ELR (cell line): ENCODE results near the gene ZNF48.

Experiments used
- DNase-seq: peaks from one replicate; pipeline ENCODE4 v3.0.0-alpha.2; 2015; ENCODE audit warnings: low read depth

The ZNF48 gene

DNA sequence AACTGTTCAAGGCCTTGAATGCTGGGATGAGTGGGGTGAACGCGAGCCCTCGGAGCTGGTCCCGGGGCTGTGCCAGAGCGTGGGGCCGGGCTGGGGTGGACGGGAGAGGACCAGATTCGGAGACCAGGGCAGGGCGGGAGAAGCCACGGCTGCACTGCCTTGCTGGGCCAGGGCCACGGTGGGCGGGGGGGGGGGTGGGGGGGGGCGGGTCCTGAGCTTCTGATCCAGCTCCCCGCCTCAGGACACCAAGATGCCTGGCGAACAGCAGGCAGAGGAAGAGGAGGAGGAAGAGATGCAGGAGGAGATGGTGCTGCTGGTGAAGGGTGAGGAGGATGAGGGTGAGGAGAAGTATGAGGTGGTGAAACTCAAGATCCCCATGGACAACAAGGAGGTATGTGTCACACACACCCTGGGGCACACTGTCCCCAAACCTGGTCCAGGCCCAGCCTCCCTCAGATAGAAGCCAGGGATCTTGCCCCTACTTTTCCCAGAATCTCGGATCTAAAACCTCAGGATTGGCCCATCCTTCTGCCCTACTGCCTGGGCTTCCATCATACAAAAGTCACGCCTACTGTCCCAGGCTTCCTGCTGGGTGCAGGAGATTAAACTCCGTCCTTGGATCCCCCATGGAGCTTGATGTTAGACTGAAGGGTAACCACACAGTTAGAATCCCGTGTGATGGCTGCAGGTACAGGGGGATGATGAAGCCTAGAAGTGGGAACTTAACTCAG, 12.7 kb downstream of the ZNF48 start:
- DNase-seq = peak; percentile 45

DNA sequence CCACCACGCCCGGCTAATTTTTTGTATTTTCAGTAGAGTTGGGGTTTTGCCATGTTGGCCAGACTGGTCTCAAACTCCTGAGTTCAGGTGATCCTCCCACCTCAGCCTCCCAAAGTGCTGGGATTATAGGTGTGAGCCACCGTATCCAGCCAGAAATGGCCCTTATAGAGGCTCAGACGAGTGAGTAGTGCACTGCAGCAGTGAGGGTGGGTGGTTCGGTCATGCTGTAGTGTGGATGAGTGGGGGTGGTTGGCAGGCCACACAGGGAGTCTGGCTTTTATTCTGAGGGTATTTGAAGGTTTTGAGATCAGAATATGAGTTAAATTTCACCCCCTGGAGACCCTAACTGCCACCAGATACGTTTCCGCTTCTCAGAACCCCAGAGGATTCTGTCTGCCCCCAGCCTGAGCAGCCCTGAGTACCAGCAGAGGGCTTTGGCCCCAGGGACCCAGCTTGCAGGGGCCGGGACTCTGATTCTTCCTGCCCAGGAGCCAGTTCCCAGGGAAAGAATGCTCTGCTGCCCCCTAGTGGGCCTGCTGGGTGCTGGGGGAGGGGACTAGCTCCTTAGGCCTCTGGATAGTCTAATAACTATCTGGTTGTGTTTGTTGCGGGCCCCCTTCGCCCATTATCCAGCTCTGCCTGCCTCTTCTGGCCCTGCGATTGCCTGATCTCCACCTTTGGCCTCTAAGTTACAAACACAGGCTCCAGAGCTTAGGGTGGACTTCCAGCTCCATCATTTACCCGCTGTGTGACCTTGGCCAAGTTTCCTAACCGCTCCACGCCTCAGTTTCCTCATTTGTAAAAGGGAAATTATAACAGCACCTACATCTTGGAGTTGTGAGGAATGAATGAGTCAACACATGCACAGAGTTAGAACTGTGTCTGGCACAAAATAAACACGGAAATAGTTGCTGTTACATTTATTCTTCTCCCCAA, 14.2 kb downstream of the ZNF48 start:
- peak; percentile 90 for DNase-seq

DNA sequence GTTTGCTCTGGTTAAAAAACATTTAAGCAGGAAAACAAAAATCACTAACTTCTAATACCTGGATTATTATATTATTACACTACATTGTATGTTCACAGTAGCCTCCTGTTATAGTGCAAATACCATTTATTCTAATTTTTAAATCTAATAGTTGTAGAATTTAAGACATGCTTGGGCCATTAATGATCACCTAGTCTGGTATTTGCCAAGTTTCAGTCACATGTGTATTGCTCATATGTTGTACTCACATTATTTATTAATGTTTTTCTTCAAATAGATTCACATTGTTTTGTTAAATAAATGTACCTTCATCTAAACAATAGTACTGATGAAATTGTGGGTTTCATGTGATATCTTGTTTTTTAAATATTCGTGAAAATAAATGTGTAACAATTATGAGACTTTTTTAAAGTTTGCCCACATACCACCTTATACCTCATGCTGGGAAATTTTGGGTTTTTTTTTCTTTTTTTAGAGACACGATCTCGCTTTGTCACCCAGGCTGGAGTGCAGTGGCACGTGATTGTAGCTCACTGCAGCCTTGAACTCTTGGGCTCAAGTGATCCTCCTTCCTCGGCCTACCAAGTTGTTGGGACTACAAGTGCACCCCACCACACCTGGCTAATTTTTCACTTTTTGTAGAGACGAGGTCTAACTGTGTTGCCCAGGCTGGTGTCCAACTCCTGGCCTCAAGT, 18.0 kb downstream of the ZNF48 start:
- DNase-seq = no peak

DNA sequence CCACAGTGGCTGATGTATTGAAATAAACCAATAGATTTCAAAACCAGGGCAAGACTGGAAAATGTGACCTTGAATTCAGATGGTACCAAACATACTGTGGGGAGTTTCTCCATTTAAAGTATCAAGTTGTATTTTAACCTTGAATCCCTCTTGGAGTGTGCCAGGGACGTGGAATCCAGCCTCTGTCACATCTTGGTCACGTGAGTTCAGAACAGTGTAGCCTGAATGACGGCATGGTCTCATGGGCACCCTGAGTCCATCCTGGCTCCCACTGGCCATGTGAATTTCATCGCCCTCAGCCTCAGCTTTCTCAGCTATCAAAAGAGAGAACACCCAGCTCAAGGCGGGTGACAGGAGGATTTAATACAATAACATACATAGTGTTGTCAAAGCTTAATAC, 18.9 kb downstream of the ZNF48 start:
- DNase-seq = no peak

DNA sequence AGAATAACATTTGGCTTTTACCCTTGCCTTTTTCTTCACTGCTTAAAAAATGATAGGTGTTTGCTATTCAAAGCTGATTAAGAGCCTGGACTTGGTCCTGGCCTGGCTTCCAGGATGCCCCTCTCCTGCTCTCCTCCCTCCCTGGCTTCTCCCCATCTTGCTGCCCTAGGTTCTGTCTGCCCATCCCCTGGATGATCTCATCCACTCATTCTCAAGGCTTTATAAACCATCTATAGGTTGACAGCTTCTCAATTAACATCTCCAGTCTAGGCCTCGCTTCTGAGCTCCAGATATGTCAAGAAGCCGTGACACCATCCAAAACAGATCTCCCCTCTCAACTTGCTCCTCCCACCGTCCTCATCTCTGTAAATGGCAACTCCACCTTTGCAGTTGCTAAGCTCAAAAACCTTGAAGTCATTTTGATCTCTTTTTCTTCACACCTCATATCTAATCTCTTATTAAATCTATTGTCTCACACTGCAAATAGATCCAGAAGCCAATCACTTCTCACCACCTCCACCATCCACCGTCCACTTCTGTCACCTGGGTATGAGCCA, 20.9 kb downstream of the ZNF48 start:
- no peak for DNase-seq

DNA sequence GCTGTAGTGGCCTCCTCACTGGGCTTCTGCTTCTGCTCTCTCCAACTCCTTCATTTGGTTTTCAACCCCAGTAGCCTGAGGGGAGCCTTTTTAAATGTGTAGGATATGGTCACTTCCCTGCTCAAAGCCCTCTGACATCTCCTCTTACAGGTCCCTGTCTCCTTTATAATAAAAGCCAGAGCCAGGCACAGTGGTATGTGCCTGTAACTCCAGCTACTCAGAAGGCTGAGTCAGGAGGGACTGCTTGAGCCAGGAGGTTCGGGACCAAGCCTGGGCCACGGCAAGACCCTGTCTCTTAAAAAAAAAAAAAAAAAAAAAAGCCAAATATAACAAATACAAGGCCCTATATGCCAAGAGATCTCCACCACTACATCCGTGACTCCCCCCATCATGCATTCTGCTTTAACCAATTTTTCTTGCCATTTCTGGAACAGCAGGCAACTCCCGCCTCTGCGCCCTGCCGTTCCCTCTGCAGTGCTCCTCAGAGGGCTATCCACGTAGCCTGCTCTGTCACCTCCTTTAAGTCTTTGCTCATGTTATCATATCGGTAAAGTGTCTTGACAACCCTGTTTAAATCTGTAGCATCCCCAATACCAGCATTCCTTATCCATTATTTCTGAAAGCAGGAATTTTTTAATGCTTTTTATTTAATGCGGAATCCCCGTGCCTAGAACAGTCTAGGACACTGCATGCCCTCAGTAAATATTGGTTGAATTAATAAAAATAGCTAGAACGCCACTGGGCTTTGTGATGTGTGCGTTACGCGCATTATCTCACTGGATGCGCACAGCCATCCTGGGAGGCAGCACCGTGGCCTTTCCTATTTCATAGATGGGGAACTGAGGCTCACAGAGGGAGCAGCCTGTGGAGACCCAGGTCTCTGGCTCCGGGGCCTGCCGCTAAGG, 21.7 kb downstream of the ZNF48 start:
- DNase-seq = no peak

DNA sequence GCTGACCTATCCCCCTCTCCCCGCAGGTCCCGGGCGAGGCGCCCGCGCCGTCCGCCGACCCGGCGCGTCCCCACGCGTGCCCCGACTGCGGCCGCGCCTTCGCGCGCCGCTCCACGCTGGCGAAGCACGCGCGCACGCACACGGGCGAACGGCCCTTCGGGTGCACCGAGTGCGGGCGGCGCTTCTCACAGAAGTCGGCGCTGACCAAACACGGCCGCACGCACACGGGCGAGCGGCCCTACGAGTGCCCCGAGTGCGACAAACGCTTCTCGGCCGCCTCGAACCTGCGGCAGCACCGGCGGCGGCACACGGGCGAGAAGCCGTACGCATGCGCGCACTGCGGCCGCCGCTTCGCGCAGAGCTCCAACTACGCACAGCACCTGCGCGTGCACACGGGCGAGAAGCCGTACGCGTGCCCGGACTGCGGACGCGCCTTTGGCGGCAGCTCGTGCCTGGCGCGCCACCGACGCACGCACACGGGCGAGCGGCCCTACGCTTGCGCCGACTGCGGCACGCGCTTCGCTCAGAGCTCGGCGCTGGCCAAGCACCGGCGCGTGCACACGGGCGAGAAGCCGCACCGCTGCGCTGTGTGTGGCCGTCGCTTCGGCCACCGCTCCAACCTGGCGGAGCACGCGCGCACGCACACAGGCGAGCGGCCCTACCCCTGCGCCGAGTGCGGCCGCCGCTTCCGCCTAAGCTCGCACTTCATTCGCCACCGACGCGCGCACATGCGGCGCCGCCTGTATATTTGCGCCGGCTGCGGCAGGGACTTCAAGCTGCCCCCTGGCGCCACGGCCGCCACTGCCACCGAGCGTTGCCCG, 22.5 kb downstream of the ZNF48 start:
- peak; percentile 89 for DNase-seq

DNA sequence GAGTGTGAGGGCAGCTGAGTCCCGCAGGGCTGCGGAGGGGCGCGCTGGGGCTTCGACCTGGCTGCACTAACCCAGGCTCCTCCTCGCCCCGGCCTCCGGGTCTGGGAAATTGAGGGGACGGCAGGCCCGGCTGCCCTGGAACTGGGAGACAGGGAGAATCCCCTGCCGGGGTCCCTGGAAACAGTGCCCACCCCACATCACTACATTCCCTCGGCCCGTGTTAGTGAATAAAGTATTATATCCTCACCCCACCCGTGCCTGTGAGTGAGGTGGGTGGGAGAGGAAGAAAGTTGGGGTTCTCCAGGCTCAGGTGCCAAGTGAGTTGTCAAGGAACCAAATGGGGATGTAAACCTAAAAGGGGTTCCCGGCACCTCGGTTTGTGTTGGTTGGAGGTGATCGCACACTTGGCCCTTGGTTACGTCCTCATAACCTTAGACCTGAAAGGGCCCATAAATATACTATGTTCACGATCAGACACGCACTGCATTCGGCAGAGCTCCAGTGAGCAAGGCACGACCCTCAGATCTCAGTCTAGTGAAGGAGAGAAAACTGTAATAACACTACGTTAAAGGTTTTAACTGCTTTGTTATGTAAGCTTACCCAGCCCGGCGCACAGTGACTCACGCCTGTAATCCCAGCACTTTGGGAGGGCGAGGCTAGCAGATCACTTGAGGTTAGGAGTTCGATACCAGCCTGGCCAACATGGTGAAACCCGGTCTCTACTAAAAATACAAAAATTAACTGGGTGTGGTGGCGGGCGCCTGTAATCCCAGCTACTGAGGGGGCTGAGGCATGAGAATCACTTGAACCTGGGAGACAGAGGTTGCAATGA, 23.3 kb downstream of the ZNF48 start:
- DNase-seq = no peak

DNA sequence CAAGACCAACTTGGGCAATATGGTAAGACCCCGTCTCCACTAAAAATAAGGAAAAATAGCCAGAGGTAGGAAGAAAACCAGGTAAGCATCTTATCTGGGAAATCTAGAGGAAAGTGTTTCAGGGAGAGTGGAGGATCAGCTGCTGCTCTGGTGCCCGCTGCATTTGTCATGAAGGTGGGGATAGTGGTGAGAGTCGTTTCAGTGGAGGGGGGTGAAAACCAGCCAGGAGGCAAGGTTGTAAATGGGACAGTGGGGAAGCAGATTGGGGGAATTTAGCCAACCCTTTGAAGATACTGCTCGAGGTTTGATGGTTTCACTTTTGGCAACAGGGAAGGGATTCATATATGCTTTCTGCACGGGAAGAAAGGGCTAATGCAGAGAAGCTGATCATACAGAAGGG, 25.8 kb downstream of the ZNF48 start:
- DNase-seq = no peak

DNA sequence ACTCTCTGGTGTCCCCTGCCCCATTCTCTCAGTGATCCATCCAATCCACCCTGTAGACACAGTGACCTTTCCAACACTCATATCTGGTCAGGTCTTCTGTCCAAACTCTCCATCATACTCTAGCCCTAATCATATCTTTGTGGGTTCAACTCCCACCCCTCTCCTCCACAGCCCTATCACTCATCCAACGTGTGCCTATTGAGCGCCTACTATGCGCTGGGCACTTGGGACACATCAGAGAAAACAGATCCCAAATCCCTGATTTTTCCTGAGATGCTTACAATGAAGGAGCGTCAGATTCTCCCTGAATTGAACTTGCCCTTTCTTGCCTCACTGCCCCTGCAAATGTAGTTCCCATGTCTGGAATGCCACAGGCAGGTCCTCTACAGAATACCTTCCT, 32.8 kb downstream of the ZNF48 start:
- DNase-seq = no peak

DNA sequence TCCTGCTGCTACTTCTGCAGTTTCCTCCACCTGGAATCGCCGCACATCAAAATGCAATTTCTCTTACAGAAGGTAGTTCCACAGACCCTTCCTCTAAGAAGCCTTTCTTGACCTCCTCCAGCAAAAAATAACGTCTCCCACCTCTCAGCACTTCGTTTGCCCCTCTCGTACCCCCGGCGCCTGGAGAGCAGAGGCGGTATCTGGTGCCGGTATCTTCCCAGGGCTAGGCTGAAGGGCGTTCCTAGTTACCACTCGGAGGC, 34.1 kb downstream of the ZNF48 start:
- no peak for DNase-seq

DNA sequence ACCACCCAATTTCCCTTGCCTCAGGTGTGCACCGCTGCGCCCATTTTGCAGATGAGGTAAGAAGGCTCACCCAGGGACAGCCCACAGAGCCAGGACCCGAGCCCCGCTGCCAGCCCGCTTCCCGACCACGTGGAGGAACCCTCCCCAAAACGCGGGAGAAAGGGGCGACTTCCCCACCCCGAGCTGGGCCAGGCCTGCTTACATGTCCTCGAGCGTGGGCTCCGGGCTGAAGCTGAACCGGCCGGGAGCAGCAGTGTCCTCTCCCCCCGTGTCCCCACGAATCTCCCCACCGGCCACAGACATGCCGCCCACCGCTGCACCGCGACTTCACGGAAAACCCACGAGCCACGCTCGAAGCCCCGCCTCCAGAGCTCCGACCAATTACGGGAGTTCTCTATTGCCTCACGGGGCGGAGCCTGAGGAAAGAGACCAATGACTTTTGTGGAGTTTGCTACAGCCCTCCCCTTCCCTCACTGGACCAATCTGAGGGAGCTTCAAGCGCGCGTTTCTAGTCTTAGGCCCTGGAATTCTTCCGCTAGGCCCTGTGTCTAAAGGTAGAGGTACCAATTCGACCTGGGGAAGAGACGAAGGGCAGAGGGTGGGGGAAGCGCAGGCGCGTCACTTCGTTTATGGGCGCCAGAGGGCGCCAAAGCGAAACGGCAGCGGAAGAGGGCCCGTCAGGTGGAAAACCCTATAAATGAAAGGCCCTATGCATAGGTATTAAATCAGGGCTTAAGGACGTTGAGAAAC, 34.6 kb downstream of the ZNF48 start, which contains the start of gene DCTPP1:
TSS of gene DCTPP1 (minus strand) at position 353 of the 750 bp plus-strand sequence. CDS start at position 303, 50 bp downstream.
- peak; percentile 100 for DNase-seq

DNA sequence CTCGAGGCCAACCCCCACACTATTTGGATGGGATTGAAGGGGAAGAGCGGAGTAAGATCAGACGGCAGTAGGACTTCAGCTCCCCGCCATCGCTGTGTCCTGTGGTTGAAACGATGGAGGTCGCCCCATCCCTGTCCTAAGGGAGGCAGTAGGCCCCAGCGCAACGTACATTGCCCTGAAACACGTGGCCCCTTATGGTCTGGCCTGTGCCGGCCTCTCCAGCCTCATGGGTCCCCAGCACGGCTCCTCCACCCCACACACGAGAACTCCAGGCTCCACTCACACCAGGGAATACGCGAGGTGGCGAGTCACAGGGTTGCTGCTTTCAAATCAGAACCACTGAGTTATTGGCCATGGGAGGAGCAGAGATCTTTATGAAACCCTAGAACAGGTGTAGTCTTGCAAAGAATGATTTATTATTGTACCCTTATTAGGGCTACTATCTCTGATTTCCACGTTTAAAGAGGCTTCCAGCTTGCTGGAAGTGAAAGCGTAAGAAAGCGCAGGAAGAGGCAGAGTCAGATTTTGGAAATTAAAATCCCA, 35.3 kb downstream of the ZNF48 start:
- no peak for DNase-seq

DNA sequence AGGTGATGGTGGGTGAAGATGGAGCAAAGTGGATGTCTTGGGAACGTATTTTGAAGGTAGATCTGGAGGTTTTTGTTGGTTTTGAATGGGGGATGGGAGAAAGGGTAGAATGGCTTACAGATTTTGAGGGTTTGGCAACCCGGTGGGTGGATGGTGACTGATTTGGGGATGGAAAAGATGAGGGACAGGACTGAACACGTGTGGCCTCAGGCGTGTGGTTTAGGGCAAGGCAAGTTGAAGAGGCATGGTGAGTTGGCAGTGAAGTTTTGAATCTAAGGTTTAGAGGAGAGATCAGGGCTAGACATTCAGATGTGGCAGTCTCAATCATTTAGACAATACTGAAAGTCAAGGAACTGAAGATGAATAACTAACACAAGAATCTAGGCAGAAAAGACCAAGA, 39.6 kb downstream of the ZNF48 start:
- no peak for DNase-seq

DNA sequence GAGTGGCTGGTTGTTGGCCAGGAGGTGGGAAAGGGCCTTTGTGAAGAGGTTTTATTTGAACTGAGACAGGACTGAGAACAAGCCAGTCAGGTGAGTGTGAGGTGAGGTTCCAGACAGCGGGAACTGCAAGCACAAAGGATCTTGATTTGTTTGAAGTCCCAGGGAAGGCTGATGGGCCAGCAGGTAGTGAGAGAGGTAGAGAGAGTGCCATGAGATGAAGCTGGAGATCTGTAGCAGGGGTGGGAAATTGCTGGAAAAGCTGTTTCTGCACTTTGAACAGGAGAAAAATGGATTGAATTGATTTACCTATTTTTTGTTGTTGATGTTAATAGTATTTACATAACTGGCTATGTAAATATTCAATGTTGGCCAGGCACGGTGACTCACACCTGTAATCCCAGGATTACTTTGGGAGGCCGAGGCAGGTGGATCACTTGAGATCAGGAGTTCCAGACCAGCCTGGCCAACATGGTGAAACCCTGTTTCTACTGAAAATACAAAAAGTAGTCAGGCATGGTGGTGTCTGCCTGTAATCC, 42.4 kb downstream of the ZNF48 start:
- DNase-seq = no peak

DNA sequence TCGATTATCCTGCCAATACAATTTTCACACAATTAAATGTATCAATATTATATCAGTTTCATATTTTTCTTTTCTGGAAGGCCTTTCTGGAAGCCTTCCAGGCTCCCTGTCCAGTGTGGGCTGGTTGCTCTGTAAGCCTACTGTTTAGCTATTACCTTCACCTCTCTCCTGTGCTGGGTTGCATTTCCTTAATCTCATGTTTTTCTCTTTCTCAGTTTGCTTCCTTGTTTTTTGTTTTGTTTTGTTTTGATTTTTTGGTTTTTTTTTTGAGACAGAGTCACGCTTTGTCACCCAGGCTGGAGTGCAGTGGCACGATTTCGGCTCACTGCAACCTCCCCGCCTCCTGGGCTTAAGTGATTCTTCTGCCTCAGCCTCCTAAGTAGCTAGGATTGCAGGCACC, 43.6 kb downstream of the ZNF48 start:
- DNase-seq = no peak

DNA sequence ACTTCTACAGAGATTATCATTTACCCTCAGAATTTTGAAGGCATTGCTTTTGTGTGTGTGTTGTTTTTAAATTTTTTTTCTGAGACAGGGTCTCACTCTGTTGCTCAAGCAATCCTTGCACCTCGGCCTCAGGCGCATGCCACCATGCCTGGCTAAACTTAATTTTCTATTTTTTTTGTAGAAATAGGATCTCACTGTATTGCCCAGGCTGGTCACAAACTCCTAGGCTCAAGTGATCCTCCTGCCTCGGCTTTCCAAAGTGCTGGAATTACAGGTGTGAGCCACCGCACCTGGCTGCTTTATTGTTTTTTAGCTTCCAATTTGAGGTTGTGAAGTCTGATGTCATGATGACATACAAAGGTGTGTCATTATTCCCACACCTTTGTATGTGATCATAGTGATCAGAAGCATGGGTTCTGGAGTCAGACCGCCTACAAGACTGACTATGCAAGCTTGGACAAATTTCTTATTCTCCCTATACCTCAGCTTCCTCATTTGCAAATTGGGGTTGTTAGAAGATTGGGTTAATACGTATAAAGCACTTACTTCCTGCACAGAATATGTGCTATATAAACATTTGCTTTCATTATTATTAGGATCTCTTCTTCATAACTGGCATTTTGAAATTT, 44.6 kb downstream of the ZNF48 start:
- DNase-seq = no peak

DNA sequence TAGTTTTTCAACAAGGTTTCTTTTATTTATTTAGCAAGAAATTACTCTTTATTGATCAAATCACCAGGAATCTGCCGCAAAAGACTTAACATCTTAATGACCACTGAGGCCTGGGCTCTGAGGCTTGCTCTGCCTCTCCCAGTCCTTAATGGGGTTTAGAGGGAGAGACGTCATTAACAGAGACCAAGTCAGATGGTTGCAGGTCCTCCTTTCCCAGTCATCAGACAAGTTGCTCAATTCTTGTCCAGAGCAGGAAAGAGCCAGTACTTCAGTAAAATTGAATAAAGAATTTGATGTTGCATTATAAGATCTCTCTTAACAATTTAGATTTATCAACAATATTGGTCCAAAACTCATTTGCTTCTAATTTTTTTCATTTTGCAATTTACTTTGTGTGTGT, 48.4 kb downstream of the ZNF48 start:
- DNase-seq = no peak
